OCI-LY7 (cell line): Measurements from ENCODE around the gene PZP. TPM values are rescaled to one million over a fixed set of nuclear protein-coding genes. Genes with fewer than 3 reads are reported as not detected.

Experiments
- BruUV-seq: library from RNA; stranded (reverse); fragments of 400-500 nt; replicated peaks from 2 replicates; lab custom pipeline; 2021; lab: Mats Ljungman, UMichigan
- CTCF ChIA-PET: fragments of 300-600 bp; sonication (Branson Sonifier 250); formaldehyde crosslinking; loops from one replicate; lab custom pipeline; 2022; ENCODE audit warnings: antibody characterized with exemption; ENCODE audit not compliant: unreplicated experiment; lab: Charles Lee
- POLR2A ChIA-PET: fragments of 300-600 bp; sonication (Branson Sonifier 250); formaldehyde crosslinking; loops from one replicate; lab custom pipeline; 2022; ENCODE audit warnings: antibody characterized with exemption; lab: Charles Lee
- DNase-seq: peaks from one replicate; pipeline ENCODE4 v3.0.0-alpha.2; 2015; ENCODE audit warnings: low spot score
- H2AFZ ChIP-seq: fragments of 200-600 bp; sonication (generic), shearing (Covaris generic); 2 replicates; pipeline ENCODE4 v1.6.1; 2014; ENCODE audit warnings: mild to moderate bottlenecking, antibody characterized with exemption, low read length, moderate library complexity
- H3K27ac ChIP-seq: fragments of 200-600 bp; sonication (generic); 2 replicates; pipeline ENCODE4 v1.5.1; 2014; ENCODE audit warnings: mixed run types, low read depth, mild to moderate bottlenecking, moderate library complexity, low read length, inconsistent platforms; ENCODE audit not compliant: poor library complexity, severe bottlenecking
- H3K36me3 ChIP-seq: fragments of 200-600 bp; sonication (generic); 2 replicates; pipeline ENCODE4 v1.6.1; 2014; ENCODE audit warnings: mild to moderate bottlenecking, antibody characterized with exemption, low read length, moderate library complexity, mixed read lengths; ENCODE audit not compliant: insufficient read depth
- H3K4me1 ChIP-seq: fragments of 200-600 bp; sonication (generic); 2 replicates; pipeline ENCODE4 v1.5.1; 2014; ENCODE audit warnings: mild to moderate bottlenecking, low read length; ENCODE audit not compliant: insufficient read depth, poor library complexity, severe bottlenecking
- H3K4me2 ChIP-seq: fragments of 200-600 bp; sonication (generic); 2 replicates; pipeline ENCODE4 v1.6.1; 2014; ENCODE audit warnings: mild to moderate bottlenecking, low read length
- H3K4me3 ChIP-seq: fragments of 200-600 bp; sonication (generic); 2 replicates; pipeline ENCODE4 v1.5.1; 2014; ENCODE audit warnings: mild to moderate bottlenecking, low read depth, low read length; ENCODE audit not compliant: poor library complexity, severe bottlenecking
- H3K79me2 ChIP-seq: fragments of 200-600 bp; sonication (generic); 2 replicates; pipeline ENCODE4 v1.6.1; 2016; ENCODE audit warnings: low read depth, mild to moderate bottlenecking, low read length, moderate library complexity, mixed read lengths; ENCODE audit not compliant: insufficient read depth
- H3K9me2 ChIP-seq: fragments of 200-600 bp; sonication (generic); 2 replicates; pipeline ENCODE4 v1.6.1; 2016; ENCODE audit warnings: mild to moderate bottlenecking, low read length, mixed read lengths; ENCODE audit not compliant: insufficient read depth
- H3K9me3 ChIP-seq: fragments of 200-600 bp; sonication (generic); 2 replicates; pipeline ENCODE4 v1.6.1; 2014; ENCODE audit warnings: mild to moderate bottlenecking, mixed run types, low read length, mixed read lengths
- H4K20me1 ChIP-seq: fragments of 200-600 bp; sonication (generic); 2 replicates; pipeline ENCODE4 v1.6.1; 2014; ENCODE audit warnings: mild to moderate bottlenecking, antibody characterized with exemption, low read length, moderate library complexity, mixed read lengths; ENCODE audit not compliant: insufficient read depth
- EZH2phosphoT487 ChIP-seq: fragments of 200-600 bp; sonication (generic); IDR thresholded peaks from 2 replicates; pipeline ENCODE4 v1.6.1; 2018; ENCODE audit warnings: low read depth, borderline replicate concordance, mild to moderate bottlenecking, mixed run types, antibody characterized with exemption, low read length, moderate library complexity, mixed read lengths
- intact Hi-C: fragments of 100-400 bp; cut with micrococcal nuclease; formaldehyde crosslinking; loops from one replicate; pipeline ENCODE4 v1.10.0; 2022; ENCODE audit not compliant: unreplicated experiment
- microRNA-seq: library from miRNA; unstranded; fragments of <30 nt; microRNA quantifications from one replicate; pipeline ENCODE4 v1.2.0, GENCODE V29; 2022; ENCODE audit warnings: borderline replicate concordance
- total RNA-seq, 2 experiments: library from RNA; depleted of rRNA in 1 of 2; stranded (reverse); fragments of >200 nt in 1 of 2; shearing (Covaris generic) in 1 of 2; gene quantifications; 2 replicates each; pipeline ENCODE4 v1.2.3, GENCODE V29; 2014 to 2022
- TF ChIP-seq, protein P1 (sequence below): fragments of 200-600 bp; sonication (generic); conservative IDR thresholded peaks from 2 replicates; pipeline ENCODE4 v1.5.1; 2014; ENCODE audit warnings: mild to moderate bottlenecking, antibody characterized with exemption, low read length, moderate library complexity, mixed read lengths

PZP gene
- total RNA-seq, 2 experiments from 2014 or later = not detected

GRCh38 chr12:9101018-9101687, 107.0 kb downstream of the PZP start:
- POLR2A ChIA-PET = interaction anchor here (0.6 kb wide), 1 partner anchor 1448 kb away, joined by 4 read pairs; no protein-coding TSS in a partner anchor
- Histone ChIP-seq H3K79me2 (no peaks in the 10 kb centered on the region), H3K9me2 (no peaks in the 10 kb centered on the region), H4K20me1 (no peaks in the 10 kb centered on the region), H3K36me3 (no peaks in the 10 kb centered on the region), H2AFZ (no peak overlapping the region), H3K9me3 (no peaks in the 10 kb centered on the region), H3K4me2 (no peak overlapping the region), H3K4me1 (no peaks in the 10 kb centered on the region), H3K4me3 (no peak overlapping the region), H3K27ac (no peak overlapping the region)
- CTCF ChIA-PET = no interaction called here
- DNase-seq = no peak
- TF ChIP-seq, protein P1, sequence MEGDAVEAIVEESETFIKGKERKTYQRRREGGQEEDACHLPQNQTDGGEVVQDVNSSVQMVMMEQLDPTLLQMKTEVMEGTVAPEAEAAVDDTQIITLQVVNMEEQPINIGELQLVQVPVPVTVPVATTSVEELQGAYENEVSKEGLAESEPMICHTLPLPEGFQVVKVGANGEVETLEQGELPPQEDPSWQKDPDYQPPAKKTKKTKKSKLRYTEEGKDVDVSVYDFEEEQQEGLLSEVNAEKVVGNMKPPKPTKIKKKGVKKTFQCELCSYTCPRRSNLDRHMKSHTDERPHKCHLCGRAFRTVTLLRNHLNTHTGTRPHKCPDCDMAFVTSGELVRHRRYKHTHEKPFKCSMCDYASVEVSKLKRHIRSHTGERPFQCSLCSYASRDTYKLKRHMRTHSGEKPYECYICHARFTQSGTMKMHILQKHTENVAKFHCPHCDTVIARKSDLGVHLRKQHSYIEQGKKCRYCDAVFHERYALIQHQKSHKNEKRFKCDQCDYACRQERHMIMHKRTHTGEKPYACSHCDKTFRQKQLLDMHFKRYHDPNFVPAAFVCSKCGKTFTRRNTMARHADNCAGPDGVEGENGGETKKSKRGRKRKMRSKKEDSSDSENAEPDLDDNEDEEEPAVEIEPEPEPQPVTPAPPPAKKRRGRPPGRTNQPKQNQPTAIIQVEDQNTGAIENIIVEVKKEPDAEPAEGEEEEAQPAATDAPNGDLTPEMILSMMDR = no peak
- TF ChIP-seq EZH2phosphoT487 = no peak
- no TSS peak for BruUV-seq
- intact Hi-C loops = no loop called here

GRCh38 chr12:9099552-9100190, 108.5 kb downstream of the PZP start:
- ChIA-PET CTCF (no interaction called here), POLR2A (no interaction called here)
- intact Hi-C loops = no loop called here
- no TSS peak for BruUV-seq
- Histone ChIP-seq H3K36me3 (no peaks in the 10 kb centered on the region), H3K79me2 (no peaks in the 10 kb centered on the region), H3K9me2 (no peaks in the 10 kb centered on the region), H3K4me1 (no peaks in the 10 kb centered on the region), H3K4me2 (no peak overlapping the region), H3K27ac (no peak overlapping the region), H4K20me1 (no peaks in the 10 kb centered on the region), H2AFZ (no peak overlapping the region), H3K4me3 (no peak overlapping the region), H3K9me3 (no peaks in the 10 kb centered on the region)
- TF ChIP-seq, protein P1 = no peak
- no peak for TF ChIP-seq EZH2phosphoT487
- no peak for DNase-seq

Small RNAs within 50 kb of the gene (microRNA-seq; reads per million reads assigned to microRNA genes)
- not detected for gene MIR1244-3

Other genes with a start within 250 kb of the PZP start
- gene KLRG1, start 218.8 kb downstream of the PZP start, total RNA-seq (2014; rRNA removed; shearing (Covaris generic)) = 4.6 and 4.9 TPM in 2 replicates
- 8.2 and 12.5 TPM in 2 replicates for gene KLRG1, start 218.8 kb downstream of the PZP start, total RNA-seq (2022)
- gene A2M, start 92.5 kb downstream of the PZP start, total RNA-seq (2014; rRNA removed; shearing (Covaris generic)) = not detected in 2 replicates
- gene A2M, start 92.5 kb downstream of the PZP start, total RNA-seq (2022) = not detected in 2 replicates